Regular cardiac myocyte (primary cell): Measurements from ENCODE around the gene FDPS. TPM values are rescaled to one million over a fixed set of nuclear protein-coding genes. Genes with fewer than 3 reads are reported as not detected.

ENCODE experiments used
- total RNA-seq: library from RNA; depleted of rRNA; stranded (reverse); fragments of >200 nt; gene quantifications from 2 replicates; pipeline ENCODE4 v1.2.3, GENCODE V29; 2014

The FDPS gene
- total RNA-seq, result 110 and 204 TPM in 2 replicates

GRCh38 chr1:155308493-155309422 lies at the start of gene FDPS:
FDPS (plus strand) TSS chr1:155308866; CDS start chr1:155309790, 924 bp downstream.

GRCh38 chr1:155261852-155262673 lies 46.6 kb upstream of the FDPS start, which contains the start of gene SCAMP3:
SCAMP3 (minus strand) TSS chr1:155262360; CDS start chr1:155262151, 209 bp downstream.

GRCh38 chr1:155273343-155274245 lies 35.1 kb upstream of the FDPS start, which contains the start of gene CLK2:
CLK2 (minus strand) TSS chr1:155273504; CDS start chr1:155270977, 2,527 bp downstream.

DNA sequence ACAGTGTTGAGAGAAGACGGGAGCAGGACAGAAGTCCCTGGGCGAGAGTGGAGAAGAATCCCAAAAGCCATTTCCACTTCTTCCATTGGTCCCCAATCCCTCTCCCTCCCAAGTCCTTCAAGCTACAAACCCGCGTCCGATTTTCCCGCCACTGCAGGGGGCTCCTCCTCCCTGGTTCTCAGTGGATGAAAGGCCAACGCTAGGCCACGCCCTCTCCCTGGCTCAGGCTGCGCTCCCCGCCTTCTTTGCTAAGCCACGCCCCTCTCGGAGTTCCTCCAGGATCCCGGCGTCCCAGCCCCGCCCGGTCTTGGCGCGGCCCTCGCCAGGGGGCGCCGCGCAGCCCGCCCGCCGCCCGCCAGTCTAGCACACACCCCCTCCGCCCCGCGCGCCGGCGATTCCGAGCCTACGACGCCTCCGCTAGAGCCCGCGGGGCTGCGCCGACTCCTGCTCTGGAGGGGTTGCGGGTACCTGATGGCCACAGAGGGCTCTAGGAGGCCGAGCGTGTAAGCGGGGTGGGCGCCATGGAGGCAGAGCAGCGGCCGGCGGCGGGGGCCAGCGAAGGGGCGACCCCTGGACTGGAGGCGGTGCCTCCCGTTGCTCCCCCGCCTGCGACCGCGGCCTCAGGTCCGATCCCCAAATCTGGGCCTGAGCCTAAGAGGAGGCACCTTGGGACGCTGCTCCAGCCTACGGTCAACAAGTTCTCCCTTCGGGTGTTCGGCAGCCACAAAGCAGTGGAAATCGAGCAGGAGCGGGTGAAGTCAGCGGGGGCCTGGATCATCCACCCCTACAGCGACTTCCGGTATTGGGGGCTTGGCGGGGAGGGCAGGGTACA lies 31.4 kb upstream of the FDPS start, which contains the start of gene HCN3:
Gene HCN3 (plus strand): TSS at position 394 of the 832 bp plus-strand sequence. CDS start 128 bp downstream, at position 522.

GRCh38 chr1:155301342-155301841 lies 7.3 kb upstream of the FDPS start, which contains the start of gene PKLR:
PKLR (minus strand) TSS chr1:155301438; CDS start chr1:155301395, 43 bp downstream.

GRCh38 chr1:155320661-155321617 lies 12.3 kb downstream of the FDPS start, which contains the start of gene RUSC1:
RUSC1 (plus strand) TSS chr1:155320894; CDS start chr1:155321774, 880 bp downstream.

Other genes with a start within 250 kb of the FDPS start
- gene EFNA4, start 245.1 kb upstream of the FDPS start, total RNA-seq, result 1.9 and 3.7 TPM in 2 replicates
- gene EFNA3, start 230.0 kb upstream of the FDPS start, total RNA-seq, result 0.77 and 3.1 TPM in 2 replicates
- gene EFNA1, start 181.0 kb upstream of the FDPS start, total RNA-seq, result 0.19 and 1.4 TPM in 2 replicates
- gene SLC50A1, start 173.0 kb upstream of the FDPS start, total RNA-seq, result 26.6 and 27.3 TPM in 2 replicates
- 27.6 and 28.0 TPM in 2 replicates for gene DPM3, start 168.3 kb upstream of the FDPS start, total RNA-seq
- gene KRTCAP2, start 135.6 kb upstream of the FDPS start, total RNA-seq, result 138 TPM in 2 replicates
- gene TRIM46, start 135.0 kb upstream of the FDPS start, total RNA-seq, result 1.5 and 2.5 TPM in 2 replicates
- 7.9 and 14.4 TPM in 2 replicates for gene THBS3, start 101.0 kb upstream of the FDPS start, total RNA-seq
- gene MTX1, start 100.2 kb upstream of the FDPS start, total RNA-seq, result 44.3 and 57.3 TPM in 2 replicates
- 3.4 and 3.5 TPM in 2 replicates for gene ENTREP3, start 53.4 kb upstream of the FDPS start, total RNA-seq
- 32.1 and 42.9 TPM in 2 replicates for gene SCAMP3, start 46.5 kb upstream of the FDPS start, total RNA-seq
- 22.0 and 25.7 TPM in 2 replicates for gene CLK2, start 35.4 kb upstream of the FDPS start, total RNA-seq
- 0.19 and 0.85 TPM in 2 replicates for gene HCN3, start 31.4 kb upstream of the FDPS start, total RNA-seq
- 0.56 TPM in 1 of 2 replicates, not detected in the other for gene PKLR, start 7.4 kb upstream of the FDPS start, total RNA-seq
- 11.8 and 16.1 TPM in 2 replicates for gene RUSC1, start 12.0 kb downstream of the FDPS start, total RNA-seq